ENCODE results near the gene OR9A4. TPM values are rescaled to one million over a fixed set of nuclear protein-coding genes. Genes with fewer than 3 reads are reported as not detected.
A peak's percentile ranks its signal among the peaks of the same experiment; 100 is the strongest.

OR9A4 gene
- total RNA-seq, 2 donors from 2014 or later: not detected

DNA sequence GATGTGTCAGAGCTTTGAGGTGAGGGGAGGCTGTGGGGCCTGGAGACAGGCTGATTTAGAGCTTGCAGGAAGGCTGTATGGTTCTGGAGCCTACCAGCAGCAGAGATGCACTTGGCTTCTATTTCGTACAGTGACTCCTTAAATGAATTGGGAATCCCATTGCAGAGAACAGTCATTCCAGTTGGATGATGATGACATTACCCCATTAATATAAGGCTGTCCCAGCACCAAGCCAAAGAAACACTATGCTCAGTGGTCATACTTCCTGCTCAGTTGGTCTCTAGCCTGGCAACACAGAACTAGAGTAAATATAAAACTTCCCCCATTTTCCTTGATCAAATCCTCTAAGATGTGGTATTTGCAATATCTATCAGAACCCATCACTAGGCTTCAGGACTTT, 36.3 kb downstream of the OR9A4 start:
- DNase-seq: no peak
- H3K36me3 Mint-ChIP-seq (ENCODE audit: low read depth): no peaks in the 10 kb centered on the region
- H3K9me3 ChIP-seq (ENCODE audit: control insufficient read depth, low read length, poor library complexity, severe bottlenecking): no peaks in the 10 kb centered on the region
- no peak overlapping the region for H3K27ac Mint-ChIP-seq
- peaks cover 20% of the 10 kb centered on the region for H3K27me3 Mint-ChIP-seq
- no peaks in the 10 kb centered on the region for H3K4me1 Mint-ChIP-seq
- ATAC-seq: no peak
- H3K4me3 Mint-ChIP-seq: no peak overlapping the region

DNA sequence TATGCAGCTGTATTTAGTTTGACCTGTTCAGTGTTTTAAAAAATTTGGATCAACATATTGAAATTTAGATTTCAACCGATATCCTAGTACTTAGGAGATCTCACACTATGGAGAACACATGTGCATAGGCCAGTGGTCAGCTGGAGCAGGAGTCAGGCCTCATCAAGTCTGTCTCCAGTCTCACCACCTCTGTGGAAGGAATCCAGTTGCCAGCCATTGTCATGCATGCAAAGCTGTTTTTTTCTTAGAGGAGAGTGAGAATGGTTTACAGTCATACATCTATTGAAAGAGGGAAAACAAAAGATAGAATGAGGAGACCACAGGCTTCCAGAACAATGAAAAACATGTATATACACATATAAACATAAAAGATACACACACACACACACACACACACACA, 38.1 kb downstream of the OR9A4 start:
- H3K27ac Mint-ChIP-seq: no peak overlapping the region
- DNase-seq: no peak
- no peak overlapping the region for H3K4me3 Mint-ChIP-seq
- no peaks in the 10 kb centered on the region for H3K9me3 ChIP-seq (ENCODE audit: control insufficient read depth, low read length, poor library complexity, severe bottlenecking)
- no peaks in the 10 kb centered on the region for H3K36me3 Mint-ChIP-seq (ENCODE audit: low read depth)
- H3K27me3 Mint-ChIP-seq: peaks cover 13% of the 10 kb centered on the region
- no peak for ATAC-seq
- H3K4me1 Mint-ChIP-seq: no peaks in the 10 kb centered on the region

DNA sequence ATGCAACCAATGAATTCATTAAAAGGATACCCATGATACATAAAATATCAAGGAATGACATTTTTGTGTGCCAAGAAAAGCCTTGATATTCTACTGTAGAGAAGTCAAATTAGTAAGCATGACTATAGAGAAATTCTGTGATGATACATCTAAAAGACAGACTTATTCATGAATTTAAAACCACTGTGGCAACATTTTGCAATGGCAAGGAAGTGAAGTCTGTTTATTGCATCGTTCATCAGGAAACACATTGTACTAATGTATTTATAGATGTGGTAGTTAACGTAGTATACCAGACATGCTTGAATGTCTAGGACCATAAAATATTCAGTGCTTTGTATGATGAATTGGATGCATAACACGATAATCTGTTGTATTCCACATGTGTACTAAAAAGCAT, 39.9 kb downstream of the OR9A4 start:
- H3K9me3 ChIP-seq (ENCODE audit: control insufficient read depth, low read length, poor library complexity, severe bottlenecking): no peaks in the 10 kb centered on the region
- Mint-ChIP-seq H3K36me3 (ENCODE audit: low read depth) (no peaks in the 10 kb centered on the region), H3K4me3 (no peak overlapping the region), H3K4me1 (no peaks in the 10 kb centered on the region), H3K27me3 (peaks cover 13% of the 10 kb centered on the region), H3K27ac (no peak overlapping the region)
- no peak for ATAC-seq
- DNase-seq: no peak

GRCh38 chr7:141960687-141961422, 44.7 kb downstream of the OR9A4 start:
- DNase-seq (no peak), ATAC-seq (peak; percentile 40)
- Mint-ChIP-seq H3K27ac (no peak overlapping the region), H3K36me3 (ENCODE audit: low read depth) (no peaks in the 10 kb centered on the region), H3K4me3 (no peak overlapping the region), H3K27me3 (peaks cover under 1% of the 10 kb centered on the region), H3K4me1 (no peaks in the 10 kb centered on the region)
- H3K9me3 ChIP-seq (ENCODE audit: control insufficient read depth, low read length, poor library complexity, severe bottlenecking): no peaks in the 10 kb centered on the region

Other genes with a start within 250 kb of the OR9A4 start
- 10 to 100 TPM; 34.1 to 37.6 TPM for gene DENND11, start 214.2 kb upstream of the OR9A4 start, total RNA-seq
- gene WEE2, start 208.0 kb upstream of the OR9A4 start, total RNA-seq: not detected
- gene SSBP1, start 178.0 kb upstream of the OR9A4 start, total RNA-seq: 10 to 100 TPM; 81.3 to 91.3 TPM
- under 1 TPM; 0.42 to 0.87 TPM for gene TAS2R3, start 152.3 kb upstream of the OR9A4 start, total RNA-seq
- gene TAS2R4, start 139.7 kb upstream of the OR9A4 start, total RNA-seq: under 1 TPM; 0.37 to 0.50 TPM
- gene TAS2R5, start 126.2 kb upstream of the OR9A4 start, total RNA-seq: 1 to 10 TPM in 1 of 2 donors, under 1 TPM in 1; 0.90 to 1.1 TPM
- gene PRSS37, start 74.9 kb upstream of the OR9A4 start, total RNA-seq: not detected
- gene CLEC5A, start 30.6 kb downstream of the OR9A4 start, total RNA-seq: under 1 TPM in 1 of 2 donors, not detected in 1; 0.27 TPM
- gene TAS2R38, start 57.4 kb downstream of the OR9A4 start, total RNA-seq: not detected
- gene MGAM, start 79.5 kb downstream of the OR9A4 start, total RNA-seq: under 1 TPM; 0.07 to 0.08 TPM
- gene MGAM2, start 195.3 kb downstream of the OR9A4 start, total RNA-seq: under 1 TPM in 1 of 2 donors, not detected in 1; 0.08 TPM

All from T-helper 17 cell (primary cell).